Kidney tubule cell (primary cell): ENCODE data around the gene PHF3.
A peak's percentile ranks its signal among the peaks of the same experiment; 100 is the strongest.
"Not testable (repeated sequence)": the region's sequence is repeated elsewhere in the genome, so short reads cannot be mapped to it uniquely, and the experiment has no call there.

Experiments
- DNase-seq: peaks from one replicate; pipeline ENCODE4 v3.0.0-alpha.2; 2018; ENCODE audit warnings: low spot score

Gene PHF3

DNA sequence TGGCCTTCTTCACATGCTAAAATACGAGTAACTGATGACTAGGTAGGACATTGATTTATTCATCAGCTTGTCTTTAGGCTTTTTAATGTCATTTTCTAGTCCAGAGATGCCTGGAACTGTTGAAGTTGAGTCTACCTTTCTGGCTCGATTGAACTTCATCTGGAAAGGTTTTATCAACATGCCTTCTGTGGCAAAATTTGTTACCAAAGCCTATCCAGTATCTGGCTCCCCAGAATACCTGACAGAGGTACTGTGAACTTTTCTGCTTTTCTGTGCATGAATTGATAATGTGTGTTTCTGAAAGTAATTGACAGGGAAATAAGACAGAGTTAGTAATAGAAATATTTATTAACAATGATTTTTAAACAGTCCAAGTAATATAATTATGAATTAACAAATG is 71.0 kb downstream of the PHF3 start:
- DNase-seq = no peak

GRCh38 chr6:63708631-63709030 is 73.0 kb downstream of the PHF3 start:
- DNase-seq = no peak

- no peak for DNase-seq
Measured at GRCh38 chr6:63709148-63709547, 73.5 kb downstream of the PHF3 start.

DNA sequence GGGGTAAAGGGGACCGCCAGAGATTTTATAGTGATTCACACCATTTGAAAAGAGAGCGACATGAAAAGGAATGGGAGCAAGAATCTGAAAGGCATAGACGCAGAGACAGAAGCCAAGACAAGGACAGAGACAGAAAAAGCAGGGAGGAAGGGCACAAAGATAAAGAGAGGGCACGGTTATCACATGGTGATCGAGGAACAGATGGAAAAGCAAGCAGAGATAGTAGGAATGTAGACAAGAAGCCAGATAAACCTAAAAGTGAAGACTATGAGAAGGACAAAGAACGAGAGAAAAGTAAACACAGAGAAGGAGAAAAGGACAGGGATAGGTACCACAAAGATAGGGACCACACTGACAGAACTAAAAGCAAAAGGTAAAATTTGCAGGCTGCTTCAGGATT is 77.7 kb downstream of the PHF3 start:
- no peak for DNase-seq

DNA sequence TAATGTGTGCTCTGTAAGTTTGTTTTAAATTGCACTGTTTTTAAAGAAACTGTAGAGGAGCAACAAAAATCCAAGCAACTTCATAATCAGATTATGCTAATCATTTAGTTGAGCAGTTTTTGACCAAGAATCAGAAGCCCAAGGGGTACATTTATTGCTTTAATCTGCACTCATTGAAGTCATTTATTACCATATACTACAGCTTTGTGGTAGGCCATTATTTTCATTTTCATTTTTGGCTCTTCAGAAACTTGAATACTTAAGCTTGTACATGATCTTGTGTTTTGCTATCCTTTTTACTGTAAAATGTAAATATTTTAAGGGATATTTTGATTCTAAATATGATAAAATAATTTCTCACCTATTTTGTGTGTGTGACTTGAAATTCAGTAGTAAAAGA is 78.5 kb downstream of the PHF3 start:
- DNase-seq = no peak

- no peak for DNase-seq
Measured at GRCh38 chr6:63716169-63716568, 80.6 kb downstream of the PHF3 start.

- no peak for DNase-seq
Measured at GRCh38 chr6:63721181-63721580, 85.6 kb downstream of the PHF3 start.

DNA sequence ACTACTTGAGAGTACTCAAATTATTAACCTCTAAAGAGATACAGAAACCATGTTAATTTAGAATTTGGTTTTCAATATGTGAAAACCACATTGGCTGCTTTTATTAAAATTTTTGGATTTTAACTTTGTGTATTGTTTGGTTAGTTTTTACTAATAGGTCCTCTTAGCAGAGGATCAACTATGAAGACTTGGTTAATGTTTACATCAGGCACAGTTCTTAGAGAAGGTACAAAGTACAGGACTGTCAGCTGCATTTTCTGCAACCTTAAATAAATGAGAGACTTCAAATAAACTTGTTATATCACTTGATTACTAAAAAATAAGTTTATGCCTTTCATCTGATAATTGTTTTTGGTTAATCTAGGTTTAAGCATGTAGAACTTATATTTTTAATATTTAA is 89.1 kb downstream of the PHF3 start:
- no peak for DNase-seq

DNA sequence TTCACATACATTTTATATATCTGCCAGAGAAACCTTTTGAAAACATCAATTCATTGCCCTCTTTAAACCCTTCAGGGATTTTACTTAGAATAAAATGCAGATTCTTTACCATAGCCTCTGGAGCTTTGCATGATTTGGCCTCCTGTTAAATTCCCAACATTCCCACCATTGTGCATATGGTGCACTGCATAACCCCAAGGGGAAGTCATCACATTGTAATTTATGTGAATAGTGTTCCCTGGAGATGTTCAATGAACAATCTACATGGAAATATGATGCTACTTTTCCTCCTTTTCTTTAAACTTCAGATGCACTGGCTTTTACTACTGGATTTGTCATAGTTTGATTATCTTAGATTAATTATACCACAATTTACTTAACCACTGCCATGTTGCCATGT is 94.7 kb downstream of the PHF3 start:
- DNase-seq = no peak

DNA sequence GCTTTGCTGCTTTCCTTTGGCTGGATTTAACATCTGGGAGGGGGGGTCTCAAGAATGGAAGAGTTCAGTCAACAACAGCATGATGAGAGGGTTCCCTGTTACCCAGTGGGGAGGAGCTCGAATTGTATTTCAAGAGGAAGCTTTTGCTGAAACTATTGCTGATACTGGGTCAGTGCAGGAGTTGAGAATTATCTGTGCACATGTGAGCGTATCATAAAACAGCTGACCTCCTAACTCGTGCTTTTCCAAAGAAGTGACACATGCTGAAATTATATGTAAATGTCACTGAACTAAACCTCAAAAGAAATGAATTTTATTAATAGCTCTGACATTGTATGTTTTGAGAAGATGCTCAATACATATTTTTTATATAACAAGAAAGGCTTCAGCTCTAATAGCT is 96.3 kb downstream of the PHF3 start:
- DNase-seq = no peak

- DNase-seq = no peak
Measured at GRCh38 chr6:63732336-63732735, 96.7 kb downstream of the PHF3 start.

GRCh38 chr6:63734923-63735322 is 99.3 kb downstream of the PHF3 start:
- no peak for DNase-seq

DNA sequence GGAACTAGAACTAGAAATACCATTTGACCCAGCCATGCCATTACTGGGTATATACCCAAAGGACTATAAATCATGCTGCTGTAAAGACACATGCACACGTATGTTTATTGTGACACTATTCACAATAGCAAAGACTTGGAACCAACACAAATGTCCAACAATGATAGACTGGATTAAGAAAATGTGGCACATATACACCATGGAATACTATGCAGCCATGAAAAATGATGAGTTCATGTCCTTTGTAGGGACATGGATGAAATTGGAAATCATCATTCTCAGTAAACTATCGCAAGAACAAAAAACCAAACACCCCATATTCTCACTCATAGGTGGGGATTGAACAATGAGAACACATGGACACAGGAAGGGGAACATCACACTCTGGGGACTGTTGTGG is 102.6 kb downstream of the PHF3 start:
- DNase-seq = not testable (repeated sequence)

DNA sequence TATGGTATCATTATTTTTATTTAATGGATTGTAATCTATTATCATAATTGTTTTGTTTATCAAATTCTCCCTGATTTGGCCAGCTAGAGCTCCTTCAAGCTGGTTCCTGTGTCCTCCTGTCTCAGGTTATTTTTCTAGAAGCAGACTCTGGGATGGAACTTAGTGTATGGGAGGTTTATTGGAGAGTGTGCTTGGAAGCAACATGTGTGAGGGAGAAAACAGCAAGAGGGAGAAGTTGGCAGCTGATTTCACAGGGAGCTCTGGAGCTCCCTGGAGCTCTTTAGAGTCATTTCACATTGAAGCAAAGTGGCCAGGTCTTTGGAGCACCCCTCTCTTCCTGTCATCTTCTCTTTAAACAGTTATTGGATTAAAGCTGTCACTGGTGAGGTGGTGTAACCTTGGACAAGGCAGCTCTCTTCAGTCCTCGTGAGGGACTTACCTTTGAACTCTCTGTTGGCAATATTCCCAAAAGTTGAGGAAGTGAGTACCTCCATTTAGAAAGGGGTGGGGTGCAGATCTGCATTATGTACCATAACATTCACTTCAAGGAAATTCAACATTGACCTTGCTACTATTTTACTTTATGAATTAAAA is 103.6 kb downstream of the PHF3 start:
- DNase-seq = no peak

DNA sequence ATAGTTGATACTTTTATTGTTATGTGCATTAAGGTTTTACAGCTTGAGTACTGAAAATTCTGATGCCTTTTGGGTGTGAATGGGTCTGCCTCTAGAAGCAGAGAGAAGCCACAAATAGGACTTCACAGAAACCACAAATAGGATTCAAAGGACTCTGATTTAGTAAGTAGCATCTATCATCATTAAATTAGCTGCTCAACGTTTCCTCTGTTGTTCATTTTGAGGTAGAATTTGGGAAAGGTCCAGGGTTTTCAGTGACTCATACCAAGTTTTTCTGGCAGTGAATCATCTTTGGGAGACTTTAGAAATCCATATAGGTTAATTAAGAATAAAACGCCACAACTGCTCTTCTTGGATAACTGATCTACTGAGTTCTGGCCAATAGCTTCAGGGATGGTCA is 105.1 kb downstream of the PHF3 start:
- peak; percentile 58 for DNase-seq

DNA sequence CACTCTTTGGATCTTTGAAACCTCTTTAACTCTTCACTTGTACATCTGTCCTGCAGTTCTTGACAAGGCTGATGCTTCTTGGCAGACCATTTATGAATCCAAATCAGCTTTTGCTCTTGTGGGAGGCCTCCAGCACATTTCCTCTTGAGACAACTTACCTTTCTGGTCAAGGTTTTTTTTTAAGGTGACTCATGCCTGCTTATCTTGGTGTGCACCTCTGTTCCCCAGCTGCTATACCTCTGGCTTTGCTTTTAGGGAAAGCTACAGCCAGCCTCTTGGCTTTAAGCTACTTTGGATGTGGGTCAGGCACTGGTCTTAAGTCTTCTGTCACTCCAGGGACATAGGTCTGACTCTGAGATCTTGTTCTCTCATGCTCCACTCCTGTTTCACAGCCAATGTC is 106.5 kb downstream of the PHF3 start:
- peak; percentile 32 for DNase-seq

DNA sequence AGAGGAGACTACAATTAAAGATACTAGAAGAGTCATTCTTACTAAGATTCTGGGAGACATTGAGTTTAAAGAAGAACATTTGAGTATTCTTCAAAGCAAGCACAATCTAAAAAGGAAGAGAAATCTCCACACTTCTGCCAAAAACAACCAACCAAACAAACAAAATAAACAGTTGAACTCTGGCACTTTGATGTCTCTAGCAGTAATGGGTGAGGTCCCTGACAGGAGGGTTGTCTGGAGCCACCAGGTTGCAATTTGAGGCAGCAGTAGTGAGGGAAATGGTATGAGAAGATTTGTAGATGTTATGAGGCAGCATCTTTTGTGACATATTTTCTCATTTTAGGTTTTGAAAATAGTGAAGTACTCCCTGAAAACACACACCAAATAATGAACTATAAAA is 108.1 kb downstream of the PHF3 start:
- DNase-seq = no peak

GRCh38 chr6:63744810-63745209 is 109.2 kb downstream of the PHF3 start:
- DNase-seq = no peak

- no peak for DNase-seq
Measured at GRCh38 chr6:63745784-63746183, 110.2 kb downstream of the PHF3 start.

DNA sequence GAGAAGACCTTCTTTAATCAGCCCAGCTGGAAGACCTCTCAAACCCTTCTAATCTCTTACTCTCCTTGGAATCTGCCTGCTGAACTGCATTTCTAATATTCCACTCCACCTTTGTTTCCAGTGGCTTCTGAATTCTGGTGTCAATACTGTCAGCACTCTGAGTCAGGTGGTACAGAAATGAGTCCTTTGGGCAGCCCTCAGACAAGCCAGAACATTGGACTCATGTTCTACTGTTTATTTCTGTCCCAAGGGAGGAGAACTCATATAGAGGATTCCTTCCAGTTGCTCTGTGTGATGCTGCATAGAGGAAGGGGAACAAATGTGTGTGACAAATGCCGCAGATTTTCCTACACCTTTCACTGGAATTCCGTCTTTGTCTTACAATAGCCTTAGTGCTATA is 114.8 kb downstream of the PHF3 start:
- DNase-seq = no peak

DNA sequence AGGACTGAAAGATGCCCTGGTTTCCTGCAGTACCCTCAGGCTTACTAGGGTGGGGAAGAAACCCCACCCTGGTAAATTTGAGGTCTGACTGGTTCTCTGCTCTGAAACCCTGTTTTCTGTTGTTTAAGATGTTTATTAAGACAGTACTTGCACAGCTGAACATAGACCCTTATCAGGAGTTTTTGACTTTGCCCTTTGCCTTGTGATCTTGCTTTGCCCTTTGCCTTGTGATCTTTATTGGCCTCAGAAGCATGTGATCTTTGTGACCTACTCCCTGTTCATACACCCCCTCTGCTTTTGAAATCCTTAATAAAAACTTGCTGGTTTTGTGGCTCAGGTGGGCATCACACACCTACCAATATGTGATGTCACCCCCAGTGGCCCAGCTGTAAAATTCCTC is 121.7 kb downstream of the PHF3 start:
- DNase-seq = not testable (repeated sequence)

DNA sequence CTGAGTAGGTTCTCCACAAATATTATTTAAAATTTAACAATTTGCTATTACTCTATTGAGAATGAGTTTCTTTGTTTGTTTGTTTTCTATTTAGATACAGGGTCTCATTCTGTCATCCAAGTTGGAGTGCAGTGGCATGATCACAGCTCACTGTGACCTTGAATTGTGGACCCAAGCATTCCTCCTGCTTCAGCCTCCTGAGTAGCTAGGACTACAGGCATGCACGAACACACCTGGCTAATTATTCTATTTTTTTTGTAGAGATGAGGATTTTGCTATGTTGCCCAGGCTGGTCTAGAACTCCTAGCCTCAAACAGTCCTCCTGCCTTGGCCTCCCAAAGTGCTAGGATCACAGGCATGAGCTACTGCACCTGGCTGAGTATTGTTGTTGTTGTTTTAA is 122.2 kb downstream of the PHF3 start:
- DNase-seq = no peak

DNA sequence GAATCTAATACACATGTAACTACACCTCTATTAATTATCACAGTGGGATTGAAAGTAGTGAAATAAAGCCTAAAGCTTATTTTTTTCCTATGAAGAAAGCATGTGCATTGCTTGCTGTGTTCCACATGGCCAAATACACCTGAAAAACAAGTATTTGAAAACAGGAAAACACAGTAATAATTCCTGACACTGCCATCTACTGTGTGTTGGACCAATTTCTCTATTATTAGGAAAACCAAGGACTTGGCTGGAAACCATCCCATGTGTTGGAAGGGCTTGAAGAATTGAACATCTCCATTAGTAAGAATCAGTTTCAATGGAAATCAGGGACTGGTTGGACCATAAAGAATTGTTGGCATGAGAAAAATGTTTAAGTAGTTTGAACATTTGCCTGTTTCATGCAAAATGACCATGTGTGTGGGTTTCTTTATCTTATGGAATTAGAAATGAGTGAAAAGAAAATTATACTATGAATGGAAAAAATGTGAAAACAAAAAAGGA is 124.1 kb downstream of the PHF3 start:
- DNase-seq = no peak

DNA sequence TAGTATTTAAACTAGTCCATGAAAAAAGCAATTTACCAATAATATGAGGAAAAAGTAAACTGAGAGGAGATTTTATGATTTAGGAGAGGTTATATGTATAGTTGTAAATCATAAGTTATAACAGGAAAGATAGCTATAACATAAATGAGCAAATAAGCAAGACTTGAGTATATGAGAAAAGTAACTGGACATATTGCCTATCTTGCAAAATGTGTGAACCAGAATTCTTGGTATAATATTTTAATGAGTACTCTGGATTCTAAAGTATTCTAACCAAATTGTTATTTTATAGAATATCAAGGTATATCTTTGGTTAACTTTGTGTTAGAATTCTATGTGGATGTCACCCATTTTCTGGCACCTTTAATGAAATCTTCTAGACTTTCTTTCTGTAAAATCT is 124.6 kb downstream of the PHF3 start:
- DNase-seq = no peak
